Measurements from ENCODE around the gene TRANK1.

GRCh38 chr3:36777424-36778218 lies 167.2 kb downstream of the TRANK1 start:
- TF ChIP-seq SRF (IDR thresholded peaks at IDR 0.05; ENCODE audit: low read depth) (no peak), POLR2A (IDR thresholded peaks at IDR 0.05; ENCODE audit: borderline replicate concordance, extremely low read depth, insufficient read depth, insufficient read length) (no peak), MAX (IDR thresholded peaks at IDR 0.05) (no peak), EZH2 (IDR thresholded peaks at IDR 0.05) (no peak), CTCF (IDR thresholded peaks at IDR 0.05 in 2 of 3, conservative IDR thresholded peaks at IDR 0.05 in 1 of 3; ENCODE audit: borderline replicate concordance in 1 of 3, insufficient read depth in 1 of 3, low read depth in 2 of 3, low read length in 2 of 3) (no peak), EZH2phosphoT487 (IDR thresholded peaks at IDR 0.05; ENCODE audit: borderline replicate concordance) (no peak), ZNF274 (IDR thresholded peaks at IDR 0.05; ENCODE audit: low read depth, low read length) (no peak), ELF1 (IDR thresholded peaks at IDR 0.05; ENCODE audit: borderline replicate concordance, low read depth) (no peak)
